ENCODE results near the gene PWP1.

PWP1 gene

DNA sequence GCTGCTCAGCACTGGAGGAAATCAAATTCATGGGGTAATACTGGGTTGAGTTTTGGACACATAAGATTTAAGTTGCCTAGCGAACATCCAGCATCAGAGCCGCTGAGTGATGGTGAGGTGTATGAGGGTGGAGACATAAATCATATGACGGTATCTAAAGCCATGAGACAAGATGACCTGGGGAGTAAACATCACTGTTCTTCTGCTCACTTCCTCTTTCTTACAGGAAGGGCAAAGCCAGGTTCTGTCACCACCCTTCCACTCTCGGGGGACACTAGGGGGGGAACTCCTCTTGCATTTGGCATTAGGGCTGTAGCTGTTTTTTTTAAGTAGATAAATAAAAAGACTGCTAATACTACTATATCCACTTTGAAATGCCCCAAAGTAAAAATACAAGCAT, 51.3 kb downstream of the PWP1 start:
- DNase-seq, result peak in 1 of 3 donors; percentile 7

- peak in 2 of 3 donors; percentile 37 to 49 for DNase-seq
Measured at GRCh38 chr12:107748472-107748871, 62.9 kb downstream of the PWP1 start.

- no peak for DNase-seq
Measured at GRCh38 chr12:107749083-107749482, 63.5 kb downstream of the PWP1 start.

DNA sequence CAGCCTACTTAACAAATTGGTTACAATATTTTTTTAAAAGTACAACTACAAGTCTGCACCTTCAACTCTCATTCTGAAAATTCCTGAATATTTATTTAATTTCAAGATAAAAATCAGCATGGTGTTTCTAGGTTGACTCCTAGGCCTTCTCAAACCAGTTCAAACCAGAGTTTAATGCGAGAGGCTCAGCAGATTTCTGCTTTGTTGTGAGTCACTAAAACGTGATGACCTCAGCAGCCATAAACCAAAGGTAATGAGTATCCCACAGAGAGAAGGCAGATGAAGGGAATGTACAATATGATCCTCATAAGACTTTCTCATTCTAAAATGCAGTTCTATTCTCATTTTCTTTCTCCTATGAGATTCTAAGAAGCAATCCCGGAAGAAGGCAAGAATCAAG, 73.8 kb downstream of the PWP1 start:
- DNase-seq, result peak; percentile 69 to 86 (median 85)

DNA sequence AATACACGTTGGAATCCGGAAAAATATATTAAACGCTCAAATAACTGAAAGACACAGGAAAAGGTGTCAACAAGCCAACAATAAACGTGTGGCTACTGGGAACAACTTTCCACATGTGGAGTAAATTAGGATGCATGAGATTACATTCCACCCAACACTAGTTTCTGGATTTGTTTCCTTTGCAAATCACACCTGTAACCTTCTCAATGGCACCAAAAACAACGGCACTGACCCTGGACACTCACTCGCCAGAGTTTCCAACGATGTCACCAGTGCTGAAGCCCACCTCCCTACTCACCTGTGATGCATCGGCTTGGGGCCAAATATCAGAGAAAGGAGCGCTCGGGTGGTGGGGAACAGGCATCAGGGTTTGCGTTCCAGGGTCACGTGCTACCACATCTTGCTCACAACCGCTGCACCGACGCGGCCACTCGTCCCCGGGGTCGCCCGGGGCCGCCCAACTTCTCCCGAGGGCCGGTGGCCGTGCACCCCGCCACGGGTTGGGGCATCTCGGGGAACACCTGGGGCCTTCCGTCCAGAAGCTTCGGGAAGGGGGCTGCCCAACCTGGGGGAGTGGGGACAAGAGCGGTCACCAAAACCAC, 74.7 kb downstream of the PWP1 start:
- peak in 1 of 3 donors; percentile 46 for DNase-seq

DNA sequence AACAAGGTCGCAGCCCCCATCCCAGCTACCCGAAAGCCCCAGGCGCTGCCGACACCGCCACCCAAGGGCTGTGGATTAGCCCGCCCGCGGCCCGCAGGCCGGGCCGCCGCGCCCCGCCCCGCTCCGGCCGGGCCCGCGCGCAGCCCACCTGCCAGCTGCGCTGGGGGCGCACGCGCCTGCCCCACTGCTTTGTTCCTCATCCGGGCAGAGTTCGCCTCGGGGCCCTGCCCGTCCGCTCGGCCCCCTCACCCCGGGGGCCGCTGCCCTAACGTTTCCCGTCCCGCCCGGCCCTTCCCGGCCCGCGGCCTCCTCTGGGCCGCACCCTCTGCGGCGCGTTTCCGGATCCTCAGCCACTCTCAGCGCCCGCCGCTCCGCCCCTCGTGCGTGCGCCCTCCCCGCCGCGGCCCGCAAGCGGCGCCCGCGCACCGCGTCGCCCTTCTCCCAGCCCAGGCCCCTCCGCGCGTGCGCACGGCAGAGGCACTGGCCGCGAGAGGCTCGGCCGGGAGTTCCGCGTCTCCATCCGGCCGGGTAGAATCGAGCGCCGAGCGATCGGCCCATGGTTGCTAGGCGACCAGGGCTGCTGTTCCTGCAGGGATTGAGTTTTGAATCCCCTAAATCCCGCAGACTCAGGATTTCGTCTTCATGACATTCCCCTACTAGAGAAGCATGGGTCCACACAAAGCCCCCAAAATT, 75.4 kb downstream of the PWP1 start, which contains the start of gene PRDM4:
TSS of gene PRDM4 (minus strand) at position 329 of the 693 bp plus-strand sequence. CDS start 622 bp downstream, outside the sequence.
- DNase-seq, result peak; percentile 97 to 100 (median 99)

DNA sequence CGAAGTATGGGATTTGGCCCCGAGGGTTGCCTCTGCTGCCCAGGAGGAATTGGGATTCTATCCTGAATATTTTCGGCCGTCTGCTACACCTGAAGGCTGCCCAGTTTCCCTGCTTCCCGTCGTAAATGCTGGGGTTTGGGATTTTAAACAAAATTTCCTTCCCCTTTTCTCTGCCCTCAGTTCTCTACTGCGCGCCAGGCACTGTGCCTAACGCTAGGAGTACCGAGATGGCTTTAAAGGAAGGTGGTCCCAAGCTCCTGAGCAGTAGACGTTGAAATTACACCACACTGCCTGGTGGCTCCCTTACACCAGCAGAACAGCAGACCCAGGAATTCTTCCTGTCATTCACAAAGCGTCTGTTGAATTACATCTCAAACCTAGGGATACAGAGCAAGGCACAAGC, 75.9 kb downstream of the PWP1 start:
- DNase-seq, result peak in 1 of 3 donors; percentile 5
